Fibroblast of pulmonary artery (primary cell): Measurements from ENCODE around the gene TRIM38.
"Not testable (repeated sequence)": the region's sequence is repeated elsewhere in the genome, so short reads cannot be mapped to it uniquely, and the experiment has no call there.

Source experiments
- DNase-seq: peaks from one replicate; pipeline ENCODE4 v3.0.0-alpha.2; 2010; ENCODE audit warnings: low read depth
- H3K4me3 ChIP-seq: replicated peaks from 2 replicates; pipeline ENCODE4 v1.5.1; 2011; ENCODE audit warnings: low read depth, mild to moderate bottlenecking, control low read depth, low read length, moderate library complexity
- CTCF ChIP-seq: IDR thresholded peaks from 2 replicates; pipeline ENCODE4 v1.5.1; 2011; ENCODE audit warnings: mild to moderate bottlenecking, control low read depth, low read length, inconsistent platforms; ENCODE audit errors: missing control alignments

The TRIM38 gene

DNA sequence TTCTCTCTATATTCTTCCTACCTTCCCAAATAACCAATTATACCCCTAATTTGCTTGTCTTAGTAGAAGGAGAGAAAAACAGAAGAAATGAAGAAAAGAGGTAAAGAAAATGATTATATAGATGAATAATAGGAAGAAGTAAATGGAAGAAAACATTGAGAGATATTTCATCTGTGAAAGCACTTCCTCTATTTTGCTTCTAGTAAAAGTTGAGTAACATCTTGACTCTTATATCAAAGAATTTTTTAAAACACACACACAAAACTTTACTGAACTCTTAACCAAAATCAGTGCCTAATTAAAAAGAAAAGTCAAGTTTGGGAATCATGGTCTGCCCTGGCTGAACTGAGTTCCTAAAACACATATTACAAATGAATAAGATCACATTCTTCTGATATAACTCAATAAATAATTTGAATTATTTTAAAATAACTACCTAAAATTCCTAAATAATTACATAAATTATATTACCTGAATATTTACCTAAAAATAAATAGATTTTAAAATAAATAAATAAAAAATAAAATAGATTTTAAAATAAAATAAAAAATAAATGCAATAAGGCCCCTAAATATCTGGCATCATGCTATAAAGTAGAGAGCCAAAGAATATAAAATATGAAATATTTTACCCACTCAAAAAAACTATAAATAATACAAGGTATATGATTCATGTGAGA lies 40.9 kb upstream of the TRIM38 start:
- no peak for DNase-seq
- H3K4me3 ChIP-seq, result no peak overlapping the region
- TF ChIP-seq CTCF, result no peak

- no peak for TF ChIP-seq CTCF
- H3K4me3 ChIP-seq, result no peak overlapping the region
- peak; percentile 29 for DNase-seq
These were observed 40.3 kb upstream of the TRIM38 start for GRCh38 chr6:25922301-25922700.

DNA sequence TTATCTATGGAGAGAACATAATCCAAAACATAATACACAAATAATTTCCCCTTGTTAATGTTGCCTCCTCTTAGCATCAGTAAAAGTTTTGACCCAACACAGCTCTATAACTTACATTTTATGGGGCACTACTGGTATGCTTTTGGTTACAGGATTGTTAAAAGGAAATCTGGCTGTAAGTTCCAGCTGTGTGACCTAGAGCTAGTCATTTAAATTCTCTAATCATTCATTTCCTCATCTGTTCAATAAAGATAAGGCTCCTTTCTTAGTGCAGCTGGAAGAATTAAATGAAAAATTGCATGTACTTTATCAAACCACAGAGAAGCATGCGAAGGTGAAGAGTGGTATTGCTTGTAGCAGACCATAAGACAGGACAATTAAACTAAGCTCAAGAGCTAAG lies 36.7 kb upstream of the TRIM38 start:
- H3K4me3 ChIP-seq, result no peak overlapping the region
- DNase-seq, result no peak
- no peak for TF ChIP-seq CTCF

GRCh38 chr6:25927178-25927577 lies 35.4 kb upstream of the TRIM38 start:
- no peak for TF ChIP-seq CTCF

DNA sequence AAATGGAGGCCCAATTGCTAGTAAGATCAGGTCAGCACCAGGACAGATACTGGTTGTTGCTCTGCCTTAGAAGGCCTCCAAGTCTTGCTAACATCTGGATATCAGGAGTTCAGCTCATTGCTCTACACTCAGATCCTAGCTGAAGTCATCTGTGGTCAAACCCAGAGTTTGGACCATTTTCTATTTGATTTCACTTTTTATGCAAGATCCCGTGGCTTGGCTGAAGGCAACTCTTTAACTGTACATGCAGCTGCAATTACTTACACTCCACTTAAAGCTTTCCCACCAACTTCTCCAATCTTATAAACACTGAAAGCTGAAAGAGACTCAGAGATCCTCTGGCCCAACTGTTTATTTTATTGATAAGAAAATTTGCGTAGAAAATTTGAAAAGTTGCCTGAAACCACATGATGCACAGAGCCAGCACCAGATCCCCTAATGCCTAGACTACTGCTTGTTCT lies 34.8 kb upstream of the TRIM38 start:
- TF ChIP-seq CTCF, result no peak
- DNase-seq, result peak; percentile 27
- no peak overlapping the region for H3K4me3 ChIP-seq

More at GRCh38 chr6:25927178-25927577, 35.4 kb upstream of the TRIM38 start:
- H3K4me3 ChIP-seq, result no peak overlapping the region
- DNase-seq, result no peak

DNA sequence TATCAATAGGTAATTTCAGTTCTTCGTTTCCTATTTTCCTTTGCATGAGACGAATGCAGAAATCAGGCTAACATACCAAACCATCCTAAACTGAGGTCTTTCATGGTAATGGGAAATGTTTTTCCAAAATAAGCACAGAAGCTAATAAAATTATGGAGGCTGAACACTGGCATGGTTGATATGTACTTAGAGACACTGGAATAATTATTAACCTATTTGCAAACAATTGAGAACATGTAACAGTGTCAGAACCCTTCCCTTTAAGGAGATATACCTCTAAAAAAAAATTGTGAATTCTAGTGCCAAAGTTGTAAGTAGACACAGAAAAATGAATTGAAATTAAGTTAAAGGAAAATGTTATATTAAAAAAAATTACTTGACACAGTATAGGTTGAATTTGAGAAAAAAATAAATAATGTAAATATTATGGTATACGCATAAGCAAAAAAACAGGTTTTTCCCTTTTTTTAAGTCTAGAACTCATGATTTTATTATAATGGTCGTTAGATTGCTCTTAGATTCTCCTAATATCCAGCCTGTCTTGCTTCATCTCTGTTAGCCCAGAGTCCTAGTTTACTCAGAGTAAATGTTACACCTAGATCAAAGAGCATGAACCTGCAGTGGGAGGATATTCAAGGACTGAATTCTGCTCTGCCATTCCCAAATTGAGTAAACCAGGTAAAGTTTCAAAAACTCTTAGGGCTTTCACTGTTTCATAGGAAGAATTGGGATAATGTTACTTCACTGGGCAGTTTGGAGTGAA lies 33.9 kb upstream of the TRIM38 start:
- TF ChIP-seq CTCF, result no peak
- DNase-seq, result no peak
- no peak overlapping the region for H3K4me3 ChIP-seq

DNA sequence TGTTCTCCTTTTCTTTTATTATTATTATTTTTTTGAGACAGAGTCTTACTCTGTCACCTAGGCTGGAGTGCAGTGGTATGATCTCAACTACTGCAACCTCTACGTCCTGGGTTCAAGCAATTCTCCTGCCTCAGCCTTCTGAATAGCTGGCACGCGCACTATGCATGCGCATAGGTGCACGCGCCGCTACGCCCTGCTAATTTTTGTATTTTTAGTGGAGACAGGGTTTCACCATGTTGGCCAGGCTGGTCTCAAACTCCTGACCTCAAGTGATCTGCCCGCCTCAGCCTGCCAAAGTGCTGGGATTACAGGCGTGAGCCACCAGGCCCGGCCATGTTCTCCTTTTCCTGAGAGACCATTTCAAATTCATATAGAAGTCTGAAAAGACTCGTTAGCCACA lies 32.8 kb upstream of the TRIM38 start:
- H3K4me3 ChIP-seq, DNase-seq: not testable (repeated sequence)
